Fibroblast of pulmonary artery (primary cell): ENCODE data around the gene CYBA.

Experiments
- DNase-seq: peaks from one replicate; pipeline ENCODE4 v3.0.0-alpha.2; 2010; ENCODE audit warnings: low read depth
- H3K4me3 ChIP-seq: replicated peaks from 2 replicates; pipeline ENCODE4 v1.5.1; 2011; ENCODE audit warnings: low read depth, mild to moderate bottlenecking, control low read depth, low read length, moderate library complexity
- CTCF ChIP-seq: IDR thresholded peaks from 2 replicates; pipeline ENCODE4 v1.5.1; 2011; ENCODE audit warnings: mild to moderate bottlenecking, control low read depth, low read length, inconsistent platforms; ENCODE audit errors: missing control alignments

The CYBA gene

DNA sequence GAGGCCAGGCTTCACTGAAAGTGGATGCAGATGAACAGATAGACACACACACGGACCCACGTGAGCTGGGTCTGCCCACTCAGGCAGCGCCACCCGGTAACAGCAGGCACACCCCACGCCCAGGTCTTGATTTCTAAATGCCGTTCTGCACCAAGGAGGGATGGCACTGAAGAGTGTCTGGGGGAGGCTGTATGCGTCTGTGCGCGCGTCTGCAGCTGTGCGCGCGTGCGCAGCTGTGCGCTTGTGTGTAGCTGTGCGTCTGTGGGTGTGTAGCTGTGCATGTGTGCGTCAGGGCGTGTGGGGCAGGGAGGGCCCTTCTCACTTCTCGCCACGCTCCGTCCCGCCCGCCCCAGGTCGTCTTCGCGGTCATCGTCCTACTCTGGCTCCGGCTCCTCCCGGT, 28.0 kb downstream of the CYBA start:
- no peak overlapping the region for H3K4me3 ChIP-seq
- no peak for TF ChIP-seq CTCF
- DNase-seq = no peak

- no peak overlapping the region for H3K4me3 ChIP-seq
- no peak for DNase-seq
- TF ChIP-seq CTCF = no peak
These were observed 28.7 kb downstream of the CYBA start for GRCh38 chr16:88622125-88622524.

- no peak for DNase-seq
- no peak for TF ChIP-seq CTCF
- H3K4me3 ChIP-seq = no peak overlapping the region
These were observed 30.7 kb downstream of the CYBA start for GRCh38 chr16:88619859-88620815.

- no peak overlapping the region for H3K4me3 ChIP-seq
- TF ChIP-seq CTCF = no peak
- no peak for DNase-seq
These were observed 31.7 kb downstream of the CYBA start for GRCh38 chr16:88618956-88619667.

DNA sequence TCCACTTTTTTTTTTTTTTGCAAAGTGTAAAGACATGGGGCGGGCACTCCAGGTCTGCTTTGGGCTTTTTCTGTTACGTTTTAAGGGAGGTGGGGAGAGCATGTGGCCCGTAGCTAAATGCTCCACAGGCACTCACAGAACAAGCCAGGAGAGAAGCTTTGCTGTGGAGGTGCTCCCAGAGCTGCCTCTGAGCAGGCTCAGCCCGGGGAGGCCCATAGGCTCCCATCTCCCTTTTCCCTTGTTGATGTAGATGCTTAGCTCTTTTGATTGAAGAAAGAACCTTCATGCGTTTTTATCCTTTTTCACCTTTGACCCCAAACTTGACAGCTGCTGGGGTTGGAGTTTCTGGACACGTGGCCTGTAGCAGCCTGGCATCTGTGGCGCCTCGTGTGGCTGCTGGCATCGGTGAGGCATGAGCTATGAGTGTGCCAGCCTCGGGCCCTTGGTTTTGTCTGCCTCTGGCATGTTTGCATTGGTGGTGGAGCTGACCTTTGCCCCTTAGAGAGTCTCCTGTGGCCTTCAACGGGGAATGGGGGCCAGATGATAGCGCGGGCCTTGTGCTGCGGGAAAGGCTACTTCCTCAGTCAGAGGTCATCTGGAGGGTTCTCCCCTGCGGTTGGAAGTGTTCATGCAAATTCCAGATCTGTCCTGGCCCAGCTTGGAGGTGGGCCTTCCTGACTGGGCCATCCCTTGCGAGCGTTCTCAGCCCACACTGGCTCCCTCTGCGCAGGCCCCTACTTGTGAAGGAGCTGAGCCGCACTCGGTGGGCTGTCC, 32.5 kb downstream of the CYBA start:
- no peak for TF ChIP-seq CTCF
- no peak overlapping the region for H3K4me3 ChIP-seq
- no peak for DNase-seq

DNA sequence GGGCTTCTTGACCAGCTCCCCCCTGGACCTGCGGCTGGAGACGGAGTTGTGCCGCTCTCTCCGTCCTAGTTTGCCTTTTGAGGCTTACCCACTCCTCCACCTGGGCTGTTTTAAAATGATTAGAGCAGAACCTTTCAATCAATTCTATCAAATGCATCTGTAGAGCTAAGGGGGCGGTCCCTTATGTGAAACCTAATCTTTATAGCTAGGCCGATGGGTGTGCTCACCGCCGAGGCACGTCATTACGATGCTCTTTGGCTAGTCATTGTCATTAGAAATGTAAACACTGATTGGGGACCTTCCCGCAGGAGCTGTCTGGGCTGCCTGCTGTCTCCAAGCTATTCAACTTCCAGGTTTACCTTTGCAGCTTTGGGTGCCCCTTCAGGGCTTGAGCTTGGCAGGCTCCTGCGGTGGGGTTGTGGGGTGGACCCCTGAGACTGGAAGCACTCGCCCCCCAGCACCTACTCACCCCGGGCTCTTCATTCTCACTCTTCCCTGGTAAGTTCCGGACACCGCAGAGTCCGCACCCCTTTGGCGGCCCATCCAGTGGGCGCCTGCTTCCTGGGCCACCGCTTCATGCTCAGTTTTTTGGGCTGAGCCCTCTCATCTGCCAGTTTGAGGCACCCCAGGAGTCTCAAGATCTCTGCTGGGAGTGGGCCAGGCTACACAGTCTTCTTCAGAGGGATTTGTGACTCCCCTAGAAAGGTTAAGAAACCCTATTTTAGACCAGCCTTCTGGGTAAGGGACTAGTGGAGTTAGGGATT, 33.4 kb downstream of the CYBA start:
- TF ChIP-seq CTCF = no peak
- H3K4me3 ChIP-seq = no peak overlapping the region
- DNase-seq = no peak
